Panc1 (cell line): ENCODE data around the gene HAGHL. TPM values are rescaled to one million over a fixed set of nuclear protein-coding genes. Genes with fewer than 3 reads are reported as not detected.

Source experiments
- ATAC-seq: fragments of 200-7000 bp; cut with Tn5 transposase; 2 replicates; pipeline ENCODE4 v1.9.1; 2020; ENCODE audit warnings: mild to moderate bottlenecking, moderate library complexity
- BruUV-seq: library from RNA; stranded (reverse); fragments of 400-500 nt; replicated peaks from 2 replicates; lab custom pipeline; 2021; lab: Mats Ljungman, UMichigan
- CTCF ChIA-PET: fragments of 300-600 bp; sonication (Branson Sonifier 250); formaldehyde crosslinking; loops from one replicate; lab custom pipeline; 2022; ENCODE audit warnings: antibody characterized with exemption; lab: Charles Lee
- POLR2A ChIA-PET: fragments of 300-600 bp; sonication (Branson Sonifier 250); formaldehyde crosslinking; loops from one replicate; lab custom pipeline; 2022; ENCODE audit warnings: antibody characterized with exemption; lab: Charles Lee
- DNase-seq: peaks from one replicate; pipeline ENCODE4 v3.0.0-alpha.2; 2010; ENCODE audit warnings: low read depth, low spot score
- H3K27ac ChIP-seq: 2 replicates; pipeline ENCODE4 v1.5.1; 2011; ENCODE audit warnings: mild to moderate bottlenecking, low read length, inconsistent platforms
- H3K27me3 ChIP-seq: fragments of 200-500 bp; sonication (Bioruptor generic); 2 replicates; pipeline ENCODE4 v1.6.0; 2014; ENCODE audit warnings: low read length, inconsistent platforms; ENCODE audit not compliant: control insufficient read depth, insufficient read depth
- H3K36me3 ChIP-seq: fragments of 200-500 bp; sonication (Bioruptor generic); 2 replicates; pipeline ENCODE4 v1.5.1; 2014; ENCODE audit warnings: inconsistent platforms, mild to moderate bottlenecking, low read length, moderate library complexity; ENCODE audit not compliant: control insufficient read depth, insufficient read depth
- H3K4me1 ChIP-seq: 2 replicates; pipeline ENCODE4 v1.5.1; 2011; ENCODE audit warnings: inconsistent platforms, mild to moderate bottlenecking, low read length, moderate library complexity; ENCODE audit not compliant: control insufficient read depth, insufficient read depth
- H3K4me3 ChIP-seq, 2 experiments: 2 replicates each; pipeline ENCODE4 v1.5.1; 2011 to 2012; ENCODE audit warnings: low read depth in 2 of 2, low read length in 2 of 2, mild to moderate bottlenecking in 2 of 2, inconsistent platforms in 1 of 2, moderate library complexity in 1 of 2
- H3K9me3 ChIP-seq: fragments of 200-500 bp; sonication (Bioruptor generic); 2 replicates; pipeline ENCODE4 v1.5.1; 2014; ENCODE audit warnings: low read depth, mild to moderate bottlenecking, inconsistent platforms, low read length, moderate library complexity; ENCODE audit not compliant: control insufficient read depth, insufficient read depth
- CTCF ChIP-seq: fragments of 450-650 bp; IDR thresholded peaks from 2 replicates; pipeline ENCODE4 v1.5.1; 2017; ENCODE audit warnings: mild to moderate bottlenecking
- POLR2AphosphoS5 ChIP-seq: IDR thresholded peaks from 2 replicates; pipeline ENCODE4 v1.6.1; 2012; ENCODE audit warnings: mild to moderate bottlenecking, low read depth, low read length, moderate library complexity
- REST ChIP-seq, 2 experiments: IDR thresholded peaks; 2 replicates each; pipeline ENCODE4 v1.6.1; 2011 to 2012; ENCODE audit warnings: low read depth in 2 of 2, control low read depth in 1 of 2, low read length in 1 of 2, mild to moderate bottlenecking in 1 of 2, moderate library complexity in 1 of 2; ENCODE audit not compliant: insufficient read depth in 1 of 2
- SIN3A ChIP-seq: IDR thresholded peaks from 2 replicates; pipeline ENCODE4 v1.6.1; 2012; ENCODE audit warnings: low read depth, mild to moderate bottlenecking, low read length, moderate library complexity, borderline replicate concordance; ENCODE audit not compliant: insufficient read depth
- TCF7L2 ChIP-seq: IDR thresholded peaks from 2 replicates; pipeline ENCODE4 v1.6.1; 2011; ENCODE audit warnings: mild to moderate bottlenecking, low read depth, low read length, inconsistent platforms
- in situ Hi-C: cut with HindIII; loops from 2 replicates; pipeline ENCODE4 v1.10.0; 2016; ENCODE audit warnings: low sequenced_read_pairs, low pct_unique_long_range_greater_than_20kb
- intact Hi-C: fragments of 100-400 bp; cut with micrococcal nuclease; formaldehyde crosslinking; loops from one replicate; pipeline ENCODE4 v1.10.0; 2022; ENCODE audit not compliant: unreplicated experiment
- total RNA-seq: library from RNA; stranded (reverse); gene quantifications from one replicate; pipeline ENCODE4 v1.2.1, GENCODE V29; 2021; ENCODE audit not compliant: unreplicated experiment

The HAGHL gene
- total RNA-seq, 1 experiment from 2014 or later, result 41.1 TPM

DNA sequence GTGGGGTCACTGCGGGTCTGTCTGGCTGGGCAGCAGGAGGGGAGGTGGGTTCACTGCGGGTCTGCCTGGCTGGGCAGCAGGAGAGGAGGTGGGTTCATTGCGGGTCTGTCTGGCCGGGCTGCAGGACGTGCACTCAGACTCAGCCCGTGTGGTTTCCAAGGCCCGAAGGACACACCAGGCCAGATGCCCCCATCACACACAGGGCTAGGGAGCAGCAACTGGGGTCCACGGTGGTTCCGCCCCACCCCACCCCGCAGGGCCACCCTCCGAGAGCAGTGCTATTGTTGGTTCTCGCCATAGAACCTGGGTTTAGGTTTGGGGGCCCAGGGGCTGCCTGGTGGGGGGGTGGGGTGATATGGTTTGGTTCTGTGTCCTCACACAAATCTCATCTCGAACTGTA is 19.7 kb downstream of the HAGHL start:
- ATAC-seq, result no peak
- ChIA-PET CTCF (no interaction called here), POLR2A (no interaction called here)
- Histone ChIP-seq H3K27ac (no peak overlapping the region), H3K36me3 (no peaks in the 10 kb centered on the region), H3K9me3 (no peaks in the 10 kb centered on the region), H3K4me1 (no peaks in the 10 kb centered on the region), H3K4me3 (no peak overlapping the region), H3K27me3 (no peaks in the 10 kb centered on the region)
- DNase-seq, result no peak
- intact Hi-C loops, result no loop called here
- in situ Hi-C loops, result no loop called here
- BruUV-seq, result no TSS peak
- TF ChIP-seq CTCF (no peak), SIN3A (no peak), REST (IDR thresholded peaks at IDR 0.05; ENCODE audit: insufficient read depth in 1 of 2, low read depth in 2 of 2, low read length in 1 of 2) (no peak), POLR2AphosphoS5 (no peak), TCF7L2 (no peak)

GRCh38 chr16:747978-748746 is 21.3 kb downstream of the HAGHL start:
- ATAC-seq (no peak), DNase-seq (no peak)
- Histone ChIP-seq H3K36me3 (no peaks in the 10 kb centered on the region), H3K9me3 (no peaks in the 10 kb centered on the region), H3K4me3 (no peak overlapping the region), H3K4me1 (no peaks in the 10 kb centered on the region), H3K27ac (no peak overlapping the region), H3K27me3 (no peaks in the 10 kb centered on the region)
- POLR2A ChIA-PET, result no interaction called here
- intact Hi-C loops, result no loop called here
- CTCF ChIA-PET, result no interaction called here
- in situ Hi-C loops, result no loop called here
- TF ChIP-seq REST (IDR thresholded peaks at IDR 0.05; ENCODE audit: insufficient read depth in 1 of 2, low read depth in 2 of 2, low read length in 1 of 2) (no peak), TCF7L2 (no peak), CTCF (no peak), POLR2AphosphoS5 (no peak), SIN3A (no peak)
- BruUV-seq, result no TSS peak
